HG03571 (cell line): ENCODE data around the gene KNG1.
"Not testable (repeated sequence)": the region's sequence is repeated elsewhere in the genome, so short reads cannot be mapped to it uniquely, and the experiment has no call there.

Source experiments
- ATAC-seq: cut with Tn5 transposase; IDR thresholded peaks from one replicate; pipeline ENCODE4 v1.9.1; 2021; ENCODE audit not compliant: unreplicated experiment

KNG1 gene

GRCh38 chr3:186708983-186709679 lies 8.0 kb upstream of the KNG1 start:
- no peak for ATAC-seq

- ATAC-seq: not testable (repeated sequence)
Measured at GRCh38 chr3:186710694-186711093, 6.5 kb upstream of the KNG1 start.

GRCh38 chr3:186713499-186713898 lies 3.7 kb upstream of the KNG1 start:
- ATAC-seq: no peak

- no peak for ATAC-seq
Measured at GRCh38 chr3:186719945-186720739, 3.0 kb downstream of the KNG1 start.

DNA sequence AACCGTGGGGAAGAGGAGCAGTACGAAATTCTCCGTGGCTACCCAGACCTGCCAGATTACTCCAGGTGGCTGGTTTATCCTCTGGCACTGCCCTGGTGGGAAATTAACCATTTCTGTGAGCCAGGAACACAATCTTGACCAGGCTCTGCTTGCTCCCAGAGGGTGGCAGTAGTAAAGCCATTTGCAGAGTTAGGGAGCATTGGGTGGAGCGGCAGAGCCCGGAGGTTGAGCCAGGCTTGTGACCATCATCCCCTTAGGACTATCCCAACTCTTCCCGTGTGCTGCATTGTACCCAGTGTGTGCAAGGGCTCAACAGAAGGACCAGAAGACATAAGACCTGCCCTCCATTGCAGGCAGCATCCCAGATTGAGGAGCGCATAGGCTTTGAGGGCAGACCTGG lies 5.3 kb downstream of the KNG1 start:
- ATAC-seq: no peak

- no peak for ATAC-seq
Measured at GRCh38 chr3:186724911-186725310, 7.8 kb downstream of the KNG1 start.

- no peak for ATAC-seq
Measured at GRCh38 chr3:186732169-186732766, 15.1 kb downstream of the KNG1 start.

- no peak for ATAC-seq
Measured at GRCh38 chr3:186742618-186743380, 25.6 kb downstream of the KNG1 start.

DNA sequence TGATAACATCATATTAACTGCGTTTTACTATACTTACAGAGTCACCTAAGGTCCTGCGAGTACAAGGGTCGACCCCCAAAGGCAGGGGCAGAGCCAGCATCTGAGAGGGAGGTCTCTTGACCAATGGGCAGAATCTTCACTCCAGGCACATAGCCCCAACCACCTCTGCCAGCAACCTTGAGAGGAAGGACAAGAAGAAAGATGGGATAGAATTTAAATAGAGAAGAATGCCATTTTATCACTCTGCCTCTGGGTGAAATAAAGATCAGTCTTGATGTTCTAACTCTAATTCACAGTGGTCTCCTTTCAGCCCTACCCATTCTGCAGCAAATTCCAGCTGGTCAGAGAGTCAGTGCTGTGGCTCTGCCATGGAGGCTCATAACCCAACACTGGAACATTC lies 26.5 kb downstream of the KNG1 start:
- no peak for ATAC-seq

DNA sequence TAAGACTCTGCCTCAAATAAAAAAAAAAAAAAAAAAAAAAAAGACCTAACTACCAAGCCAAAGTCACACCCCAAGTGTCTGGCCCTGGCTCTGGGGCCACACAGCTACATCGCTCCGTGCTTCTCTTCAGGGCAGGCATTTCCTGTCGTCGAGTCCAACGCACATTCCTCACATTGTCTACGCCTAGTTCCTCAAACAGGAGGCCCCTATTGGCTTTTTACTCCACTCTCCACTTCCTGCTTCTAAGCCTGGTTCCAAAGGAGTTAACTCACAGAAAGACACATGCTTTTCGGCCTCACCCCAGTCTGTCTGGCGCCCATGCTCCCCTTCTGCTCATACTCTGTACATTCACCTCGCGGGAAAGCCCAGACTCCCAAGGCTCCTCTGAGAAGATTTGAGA lies 28.8 kb downstream of the KNG1 start:
- ATAC-seq: no peak

GRCh38 chr3:186750316-186750715 lies 33.2 kb downstream of the KNG1 start:
- no peak for ATAC-seq

GRCh38 chr3:186751480-186751879 lies 34.3 kb downstream of the KNG1 start:
- no peak for ATAC-seq

- ATAC-seq: no peak
Measured at GRCh38 chr3:186754006-186754405, 36.8 kb downstream of the KNG1 start.

DNA sequence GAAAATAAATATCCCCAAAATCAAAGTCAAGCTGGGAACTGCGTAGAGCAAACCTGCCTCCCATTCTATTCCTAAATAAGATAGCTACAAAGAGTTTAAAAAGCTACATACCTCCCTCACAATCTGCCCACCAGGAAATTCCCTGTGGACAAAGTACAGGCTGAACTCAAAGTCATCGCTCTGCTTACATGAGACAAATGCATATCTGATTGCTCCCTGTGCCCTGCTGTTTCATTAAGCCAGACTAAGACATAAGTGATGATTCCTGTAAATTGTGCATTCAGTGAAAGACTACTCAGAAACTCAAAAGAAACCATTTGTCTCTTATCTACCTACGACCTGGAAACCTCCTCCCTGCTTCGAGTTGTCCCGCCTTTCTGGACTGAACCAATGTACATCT lies 37.7 kb downstream of the KNG1 start:
- no peak for ATAC-seq

GRCh38 chr3:186757214-186757613 lies 40.1 kb downstream of the KNG1 start:
- no peak for ATAC-seq

GRCh38 chr3:186757686-186758220 lies 40.6 kb downstream of the KNG1 start:
- no peak for ATAC-seq

GRCh38 chr3:186759231-186759930 lies 42.2 kb downstream of the KNG1 start:
- ATAC-seq: no peak

DNA sequence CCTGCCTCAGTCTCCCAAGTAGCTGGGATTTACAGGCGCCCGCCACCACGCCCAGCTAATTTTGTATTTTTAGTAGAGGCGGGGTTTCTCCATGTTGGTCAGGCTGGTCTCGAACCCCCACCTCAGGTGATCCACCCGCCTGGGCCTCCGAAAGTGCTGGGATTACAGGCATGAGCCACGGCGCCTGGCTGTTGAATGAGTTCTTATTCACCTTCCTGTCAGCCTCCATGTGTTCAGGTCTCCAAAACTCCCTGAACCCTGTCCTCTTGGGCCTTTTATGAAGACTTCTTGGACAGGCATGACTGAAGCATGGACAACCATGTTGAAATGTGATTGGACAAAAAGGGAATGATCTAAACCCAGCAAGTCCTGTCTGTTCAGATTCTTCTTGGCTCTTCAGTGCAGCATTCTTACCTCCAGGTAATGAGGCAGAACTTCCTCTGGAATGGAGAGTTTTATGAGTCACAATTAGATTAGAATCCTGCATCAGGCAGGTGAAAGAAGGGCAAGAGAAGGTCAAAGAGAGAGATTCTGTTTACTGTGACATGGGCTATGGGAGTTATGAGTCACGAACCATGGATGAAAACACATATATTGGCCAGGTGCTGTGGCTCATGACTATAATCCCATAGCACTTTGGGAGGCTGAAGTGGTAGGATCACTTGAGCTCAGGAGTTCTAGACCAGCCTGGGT lies 43.1 kb downstream of the KNG1 start:
- ATAC-seq: no peak

- no peak for ATAC-seq
Measured at GRCh38 chr3:186760897-186761447, 43.8 kb downstream of the KNG1 start.

GRCh38 chr3:186772281-186772694 lies 55.1 kb downstream of the KNG1 start:
- peak; percentile 22 for ATAC-seq
